ENCODE measurements around the gene DPP7. TPM values are rescaled to one million over a fixed set of nuclear protein-coding genes. Genes with fewer than 3 reads are reported as not detected.

The DPP7 gene
- total RNA-seq, 1 donor from 2014 or later: 38.3 TPM

GRCh38 chr9:137096785-137097546 is 17.6 kb downstream of the DPP7 start:
- FAIRE-seq: no peak
- DNase-seq (ENCODE audit: low spot score in 2 of 2): no peak

- no peak for DNase-seq (ENCODE audit: low spot score in 2 of 2)
- FAIRE-seq: no peak
Observed at GRCh38 chr9:137095664-137096517, 18.6 kb downstream of the DPP7 start.

GRCh38 chr9:137089232-137089947 is 25.1 kb downstream of the DPP7 start:
- DNase-seq (ENCODE audit: low spot score in 2 of 2) (no peak), FAIRE-seq (no peak)

GRCh38 chr9:137088121-137088520 is 26.4 kb downstream of the DPP7 start:
- FAIRE-seq (no peak), DNase-seq (ENCODE audit: low spot score in 2 of 2) (no peak)

- DNase-seq (ENCODE audit: low spot score in 2 of 2) (no peak), FAIRE-seq (no peak)
Observed at GRCh38 chr9:137087409-137087925, 27.1 kb downstream of the DPP7 start.

GRCh38 chr9:137086531-137087408 is 27.8 kb downstream of the DPP7 start, which contains the start of gene MAN1B1:
TSS of gene MAN1B1 (plus strand) at chr9:137086985. CDS start at chr9:137087000, 15 bp downstream.
- DNase-seq (ENCODE audit: low spot score in 2 of 2) (peak; percentile 97 to 98), FAIRE-seq (no peak)

- DNase-seq (ENCODE audit: low spot score in 2 of 2) (no peak), FAIRE-seq (no peak)
Observed at GRCh38 chr9:137085920-137086530, 28.5 kb downstream of the DPP7 start.

- no peak for DNase-seq (ENCODE audit: low spot score in 2 of 2)
- no peak for FAIRE-seq
Observed at GRCh38 chr9:137084526-137084925, 30.0 kb downstream of the DPP7 start.

- FAIRE-seq (no peak), DNase-seq (ENCODE audit: low spot score in 2 of 2) (no peak)
Observed at GRCh38 chr9:137083394-137084004, 31.0 kb downstream of the DPP7 start.

- DNase-seq (ENCODE audit: low spot score in 2 of 2): no peak
- no peak for FAIRE-seq
Observed at GRCh38 chr9:137082925-137083290, 31.6 kb downstream of the DPP7 start.

- no peak for DNase-seq (ENCODE audit: low spot score in 2 of 2)
- no peak for FAIRE-seq
Observed at GRCh38 chr9:137082222-137082924, 32.2 kb downstream of the DPP7 start.

- no peak for DNase-seq (ENCODE audit: low spot score in 2 of 2)
- FAIRE-seq: no peak
Observed at GRCh38 chr9:137080260-137081122, 34.0 kb downstream of the DPP7 start.

- FAIRE-seq (no peak), DNase-seq (ENCODE audit: low spot score in 2 of 2) (no peak)
Observed at GRCh38 chr9:137079401-137079787, 35.1 kb downstream of the DPP7 start.

GRCh38 chr9:137078701-137079400 is 35.7 kb downstream of the DPP7 start:
- DNase-seq (ENCODE audit: low spot score in 2 of 2) (no peak), FAIRE-seq (no peak)

GRCh38 chr9:137077758-137078693 is 36.5 kb downstream of the DPP7 start:
- no peak for FAIRE-seq
- DNase-seq (ENCODE audit: low spot score in 2 of 2): no peak
